Dedifferentiated amniotic fluid mesenchymal stem cell (primary cell): Measurements from ENCODE around the gene LIN54.
A peak's percentile ranks its signal among the peaks of the same experiment; 100 is the strongest.
"Not testable (repeated sequence)": the region's sequence is repeated elsewhere in the genome, so short reads cannot be mapped to it uniquely, and the experiment has no call there.

Experiments
- DNase-seq: peaks from one replicate; pipeline ENCODE4 v3.0.0-alpha.2; 2016; ENCODE audit errors: extremely low spot score

The LIN54 gene

DNA sequence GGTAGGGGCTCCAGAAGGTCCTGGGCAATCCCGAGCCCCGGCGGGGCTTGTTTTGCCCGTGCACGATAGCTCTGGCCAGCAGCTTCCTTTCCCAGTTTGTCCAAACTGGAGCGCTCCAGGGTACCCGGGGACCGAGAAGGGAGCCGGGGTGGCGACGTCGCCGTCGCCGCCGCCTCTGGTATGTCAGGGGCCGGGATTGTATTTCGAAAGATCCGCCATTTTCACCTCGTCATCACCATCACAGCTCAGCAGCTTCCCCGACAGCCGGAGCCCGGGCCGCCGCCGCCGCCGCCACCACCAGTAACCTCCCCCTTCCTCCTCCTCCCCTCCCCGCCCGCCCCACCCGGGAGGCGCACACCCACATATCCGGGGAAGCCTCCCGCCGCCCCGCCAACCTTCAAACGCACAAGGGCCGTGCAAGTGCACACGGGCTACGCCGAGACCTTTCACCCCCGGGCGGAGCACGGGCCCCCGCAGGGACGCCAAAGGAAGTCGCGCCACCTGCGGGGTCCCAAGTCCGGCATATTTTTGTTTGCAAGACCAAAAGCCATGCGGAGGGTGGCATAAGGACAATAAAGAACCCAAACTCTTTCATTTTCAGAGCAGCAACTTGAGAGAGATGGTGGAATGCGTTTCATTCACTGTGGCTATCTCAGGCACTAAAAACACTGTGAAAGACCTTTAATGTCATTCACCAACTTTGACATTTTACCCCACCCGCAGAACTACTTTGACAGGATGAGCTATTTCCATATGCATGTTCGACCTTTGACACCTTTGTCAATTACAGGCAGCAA lies at the start of gene LIN54:
TSS of gene LIN54 (minus strand) at position 302 of the 797 bp plus-strand sequence. CDS start 25,979 bp downstream, outside the sequence.
- peak; percentile 62 for DNase-seq

DNA sequence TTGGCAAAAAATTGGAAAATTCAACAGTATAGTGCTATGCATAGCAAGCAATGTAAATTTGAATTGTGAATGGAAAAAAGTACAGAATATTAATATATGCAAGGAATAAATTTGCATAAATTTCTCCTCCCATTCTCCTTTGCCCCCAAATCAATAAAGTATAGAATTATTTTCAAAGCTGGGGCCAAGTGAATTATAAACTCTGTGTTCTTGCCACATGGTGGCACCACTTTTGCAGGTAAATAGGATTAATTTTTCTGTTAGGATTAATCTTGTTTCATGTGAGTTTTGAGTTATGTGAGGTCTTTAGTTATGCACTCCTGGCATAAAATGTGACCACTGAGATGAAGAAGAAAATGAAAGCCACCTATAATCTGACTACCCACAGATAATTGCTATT lies 44.3 kb upstream of the LIN54 start:
- DNase-seq: no peak

DNA sequence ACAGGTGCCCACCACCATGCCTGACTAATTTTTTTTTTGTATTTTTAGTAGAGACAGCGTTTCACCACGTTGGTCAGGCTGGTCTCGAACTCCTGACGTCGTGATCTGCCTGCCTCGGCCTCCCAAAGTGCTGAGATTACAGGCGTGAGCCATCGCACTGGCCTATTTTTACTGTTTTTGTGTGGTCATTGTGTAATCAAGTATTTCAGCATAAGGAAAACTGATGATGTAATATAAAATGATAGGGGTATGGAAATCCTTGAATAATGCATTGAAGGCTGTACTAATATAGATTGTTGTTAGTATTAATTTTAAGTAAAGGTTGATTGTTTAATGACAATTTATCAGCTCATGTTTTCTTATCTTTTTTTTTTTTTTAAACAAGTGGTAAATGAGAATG lies 38.2 kb upstream of the LIN54 start:
- DNase-seq: not testable (repeated sequence)

DNA sequence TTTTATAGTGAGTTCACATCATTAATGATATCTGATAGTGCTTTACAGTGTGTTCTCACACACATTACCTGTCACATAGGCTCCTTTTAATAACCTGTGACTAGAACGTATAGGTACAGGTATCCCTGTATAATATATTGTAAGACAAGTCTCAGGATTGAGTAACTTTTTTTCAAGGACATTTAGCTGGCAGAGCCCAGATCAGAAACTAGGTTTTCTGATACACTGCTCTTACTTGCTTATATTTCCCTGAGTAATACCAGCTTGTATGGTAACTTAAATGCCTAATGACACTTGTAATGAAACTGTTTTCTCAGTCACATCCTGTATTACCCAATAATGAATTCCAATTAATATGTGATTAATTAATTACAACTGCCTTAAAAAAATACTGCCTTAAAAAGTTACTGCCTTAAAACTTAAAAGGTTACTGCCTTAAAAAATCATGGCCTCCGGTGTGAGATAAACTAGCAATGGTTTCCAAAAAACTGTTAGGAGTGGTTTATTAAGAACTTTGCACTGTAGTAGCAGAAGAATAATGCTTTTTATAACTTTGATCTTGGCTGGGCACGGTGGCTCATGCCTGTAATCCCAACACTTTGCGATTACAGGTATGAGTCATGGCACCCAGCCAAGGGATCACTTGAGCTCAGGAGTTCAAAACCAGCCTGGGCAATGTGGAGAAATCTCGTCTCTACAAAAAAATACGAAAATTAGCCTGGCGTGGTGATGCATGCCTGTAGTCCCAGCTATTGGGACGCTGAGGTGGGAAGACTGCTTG lies 36.3 kb upstream of the LIN54 start:
- DNase-seq: no peak

DNA sequence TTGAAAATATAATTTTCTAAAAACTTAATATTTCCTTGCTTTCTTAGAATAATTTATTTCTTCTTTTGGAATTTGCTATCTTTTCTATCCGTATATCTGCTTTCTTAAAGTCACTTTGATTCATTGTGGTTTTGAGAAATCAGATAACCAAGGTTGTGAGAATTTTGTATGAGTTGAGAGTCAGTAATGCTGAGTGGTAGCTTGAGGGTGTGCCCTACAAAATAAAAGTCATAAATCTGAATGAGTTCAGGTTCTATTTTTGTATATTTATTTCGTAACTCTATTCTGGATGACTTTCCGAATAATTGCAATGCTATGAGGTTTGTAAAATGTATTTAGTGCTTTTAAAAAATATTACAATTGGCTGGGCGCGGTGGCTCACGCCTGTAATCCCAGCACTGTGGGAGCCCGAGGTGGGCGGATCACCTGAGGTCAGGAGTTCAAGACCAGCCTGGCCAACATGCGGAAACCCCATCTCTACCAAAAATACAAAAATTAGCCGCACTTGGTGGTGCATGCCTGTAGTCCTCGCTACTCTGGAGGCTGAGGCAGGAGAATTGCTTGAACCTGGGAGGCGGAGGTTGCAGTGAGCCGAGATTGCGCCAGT lies 33.3 kb upstream of the LIN54 start:
- peak; percentile 52 for DNase-seq

DNA sequence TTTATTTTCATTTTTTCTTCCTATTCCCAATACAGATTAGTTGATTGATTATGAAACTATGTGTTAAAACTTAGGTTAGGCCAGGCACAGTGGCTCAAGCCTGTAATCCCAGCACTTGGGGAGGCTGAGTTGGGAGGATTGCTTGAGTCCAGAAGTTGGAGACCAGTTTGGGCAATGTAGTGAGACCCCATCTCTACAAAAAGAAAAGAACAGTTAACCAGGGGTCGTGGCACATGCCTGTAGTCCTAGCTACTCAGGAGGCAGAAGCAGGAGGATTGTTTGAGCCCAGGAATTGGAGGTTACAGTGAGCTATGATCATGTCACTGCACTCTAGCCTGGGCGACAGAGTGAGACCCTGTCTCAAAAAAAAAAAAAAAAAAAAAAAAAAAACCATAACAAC lies 32.5 kb upstream of the LIN54 start:
- DNase-seq: not testable (repeated sequence)

DNA sequence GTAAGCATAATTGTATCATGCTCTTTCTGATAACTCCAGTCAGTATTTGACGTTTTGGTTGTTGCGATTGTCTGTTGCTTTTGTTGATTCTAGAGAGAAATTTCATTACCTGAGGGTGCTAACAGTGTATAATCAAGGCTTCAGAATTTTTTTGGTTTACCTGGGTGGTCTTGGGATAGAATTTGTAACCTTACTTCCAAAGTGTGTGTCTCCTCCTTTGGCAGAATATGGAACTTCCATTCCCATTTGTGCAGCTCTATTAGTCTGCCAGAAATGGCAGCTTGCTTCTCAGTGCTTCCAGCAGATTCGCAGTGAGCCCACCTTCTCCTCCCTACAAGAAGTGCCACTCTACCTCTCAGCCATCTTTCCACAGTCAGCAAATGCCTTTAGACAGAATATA lies 29.6 kb upstream of the LIN54 start:
- no peak for DNase-seq

DNA sequence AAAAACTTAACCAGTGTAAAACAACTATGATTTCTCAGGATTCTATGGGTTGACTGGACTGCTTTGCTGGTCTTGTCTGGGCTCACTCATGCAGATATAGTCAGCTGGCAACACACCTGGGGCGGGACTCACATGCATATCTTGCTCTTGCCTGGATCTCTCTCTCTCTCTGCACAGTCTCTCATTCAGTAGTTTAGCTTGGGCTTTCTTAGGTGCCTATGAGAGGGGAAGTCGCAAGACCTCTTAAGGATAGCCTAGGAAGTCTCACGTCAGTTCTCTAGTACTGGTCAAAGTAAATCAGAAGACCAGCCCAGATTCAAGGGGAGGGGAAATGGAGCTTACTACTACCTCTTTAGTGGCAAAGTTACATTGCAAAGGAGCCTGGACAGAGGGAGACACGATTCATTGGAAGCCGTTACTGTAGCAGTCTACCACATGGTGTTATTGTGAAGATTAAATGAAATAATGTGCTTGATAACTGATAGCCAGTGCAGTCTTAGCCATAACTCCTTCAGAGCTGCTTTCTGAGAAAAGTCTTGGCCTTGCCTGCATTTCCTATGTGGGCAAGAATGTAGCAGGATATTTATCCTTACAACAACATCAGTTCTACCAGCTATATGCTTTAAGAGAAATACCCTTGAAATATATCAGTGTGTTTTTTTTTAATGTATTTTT lies 26.5 kb upstream of the LIN54 start:
- DNase-seq: no peak

DNA sequence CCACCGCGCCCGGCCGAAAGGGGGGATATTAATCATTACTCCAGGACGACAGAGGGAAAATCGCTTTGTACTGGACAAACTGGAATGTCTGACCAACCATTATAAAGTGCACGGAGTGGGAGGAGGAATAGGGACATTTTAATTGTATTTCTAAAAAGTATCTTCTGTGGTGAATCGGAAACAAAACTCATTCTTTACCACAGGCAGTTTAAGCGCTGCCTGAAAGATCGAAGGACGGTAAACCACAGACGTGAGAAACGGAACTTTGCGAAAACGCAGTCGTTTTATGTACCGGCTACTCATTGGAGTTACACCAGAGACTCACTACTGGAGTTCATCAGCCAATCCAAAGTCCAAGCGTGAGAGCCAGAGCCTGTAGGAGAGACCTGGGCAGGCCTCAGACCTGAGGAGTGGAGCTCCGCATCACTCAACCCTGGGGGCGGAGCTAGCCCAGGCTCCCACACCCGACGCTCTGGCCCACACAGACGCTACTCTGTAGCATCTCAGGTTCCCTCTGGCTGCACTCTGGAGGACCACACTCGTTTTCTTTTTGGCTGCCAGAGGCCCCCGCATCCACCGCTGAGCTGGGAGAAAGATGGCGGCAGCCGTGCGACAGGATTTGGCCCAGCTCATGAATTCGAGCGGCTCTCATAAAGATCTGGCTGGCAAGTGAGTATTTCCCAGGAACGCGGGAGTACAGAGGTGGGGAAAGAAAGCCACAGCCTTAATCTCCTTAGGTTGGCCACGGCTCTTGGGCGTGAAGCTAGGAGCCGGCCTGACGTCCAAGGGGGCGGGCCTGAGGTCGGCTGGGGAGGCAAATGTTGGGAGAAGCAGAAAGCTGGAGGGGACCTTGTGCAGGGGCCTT lies 24.2 kb upstream of the LIN54 start, which contains the start of gene COPS4:
TSS of gene COPS4 (plus strand) at position 554 of the 865 bp plus-strand sequence. CDS start at position 596, 42 bp downstream.
- peak; percentile 100 for DNase-seq

DNA sequence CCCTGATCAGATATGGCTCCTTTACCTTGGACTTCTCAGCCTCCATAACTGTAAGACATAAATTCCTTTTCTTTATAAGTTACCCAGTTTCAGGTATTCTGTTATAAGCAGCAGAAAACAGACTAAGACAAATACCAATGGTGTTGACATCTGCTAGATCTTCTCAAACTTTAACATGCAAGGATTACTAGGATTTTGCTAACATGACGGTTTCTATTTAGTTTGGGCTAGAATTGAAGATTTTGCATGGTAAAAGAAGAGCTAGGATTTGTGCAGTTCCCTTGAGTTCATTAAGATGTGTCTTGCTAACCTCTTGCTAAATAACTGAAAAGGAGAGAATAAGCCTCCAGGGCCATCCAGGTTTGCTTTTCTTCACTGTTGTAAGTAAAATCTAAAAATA lies 19.1 kb upstream of the LIN54 start:
- DNase-seq: no peak

DNA sequence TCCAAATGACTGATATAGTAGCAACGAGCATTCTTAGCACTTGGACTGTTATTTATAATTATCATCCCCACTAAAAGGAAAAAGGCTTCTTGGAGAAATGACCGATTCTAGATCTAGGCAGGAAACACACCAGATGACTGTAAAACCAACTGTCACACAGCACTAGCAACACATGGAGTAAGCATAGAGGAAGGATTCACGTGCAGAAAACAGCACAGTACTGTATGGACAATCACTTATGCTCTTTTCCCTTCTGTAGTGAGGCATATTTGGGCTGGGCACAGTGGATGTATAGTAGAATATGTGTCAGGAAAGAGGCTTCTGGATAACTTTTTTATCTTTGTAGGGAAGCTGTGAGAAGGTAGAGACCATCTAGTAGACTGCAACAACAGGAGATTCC lies 18.4 kb upstream of the LIN54 start:
- DNase-seq: no peak

DNA sequence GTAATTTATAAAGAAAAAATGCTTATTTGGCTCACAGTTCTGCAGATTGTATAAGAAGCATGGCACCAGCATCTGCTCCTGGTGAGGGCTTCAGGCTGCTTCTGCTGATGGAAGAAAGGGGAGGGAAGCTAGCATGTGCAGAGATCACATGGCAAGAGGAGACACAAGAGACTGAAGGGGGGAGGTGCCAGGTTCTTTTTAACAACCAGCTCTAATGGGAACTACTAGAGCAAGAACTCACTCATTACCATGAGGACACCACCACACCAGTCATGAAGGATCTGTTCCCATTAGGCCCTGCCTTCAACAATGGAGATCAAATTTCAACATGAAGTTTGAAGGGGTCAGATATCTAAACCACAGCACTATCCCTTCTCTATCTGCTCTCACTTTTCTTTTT lies 14.9 kb upstream of the LIN54 start:
- no peak for DNase-seq

DNA sequence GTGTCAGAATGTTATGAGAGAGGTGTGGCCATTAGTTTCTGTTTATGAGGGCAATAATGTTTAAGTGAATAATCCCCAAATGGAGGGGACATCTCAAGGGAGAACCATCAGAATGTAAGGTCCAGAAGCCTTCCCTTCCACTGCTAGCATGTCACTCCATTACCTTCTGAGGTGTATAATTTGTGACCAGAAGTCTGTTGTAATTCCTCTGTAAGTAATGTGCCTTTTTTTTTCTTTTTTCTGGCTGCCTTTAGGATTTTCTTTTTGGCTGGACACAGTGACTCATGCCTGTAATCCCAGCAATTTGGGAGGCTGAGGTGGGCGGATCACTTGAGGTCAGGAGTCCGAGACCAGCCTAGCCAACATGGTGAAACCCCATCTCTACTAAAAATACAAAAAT lies 13.6 kb upstream of the LIN54 start:
- DNase-seq: no peak

DNA sequence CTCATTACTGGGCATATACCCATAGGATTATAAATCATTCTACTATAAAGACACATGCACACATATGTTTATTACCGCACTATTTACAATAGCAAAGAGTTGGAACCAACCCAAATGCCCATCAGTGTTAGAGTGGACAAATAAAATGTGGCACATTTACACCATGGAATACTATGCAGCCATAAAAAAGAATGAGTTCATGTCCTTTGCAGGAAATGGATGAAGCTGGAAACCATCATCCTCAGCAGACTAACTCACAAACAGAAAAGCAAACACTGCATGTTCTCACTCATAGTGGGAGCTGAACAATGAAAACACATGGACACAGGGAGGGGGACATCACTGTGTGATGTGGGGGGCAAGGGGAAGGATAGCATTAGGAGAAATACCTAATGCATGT lies 13.0 kb upstream of the LIN54 start:
- not testable (repeated sequence) for DNase-seq

DNA sequence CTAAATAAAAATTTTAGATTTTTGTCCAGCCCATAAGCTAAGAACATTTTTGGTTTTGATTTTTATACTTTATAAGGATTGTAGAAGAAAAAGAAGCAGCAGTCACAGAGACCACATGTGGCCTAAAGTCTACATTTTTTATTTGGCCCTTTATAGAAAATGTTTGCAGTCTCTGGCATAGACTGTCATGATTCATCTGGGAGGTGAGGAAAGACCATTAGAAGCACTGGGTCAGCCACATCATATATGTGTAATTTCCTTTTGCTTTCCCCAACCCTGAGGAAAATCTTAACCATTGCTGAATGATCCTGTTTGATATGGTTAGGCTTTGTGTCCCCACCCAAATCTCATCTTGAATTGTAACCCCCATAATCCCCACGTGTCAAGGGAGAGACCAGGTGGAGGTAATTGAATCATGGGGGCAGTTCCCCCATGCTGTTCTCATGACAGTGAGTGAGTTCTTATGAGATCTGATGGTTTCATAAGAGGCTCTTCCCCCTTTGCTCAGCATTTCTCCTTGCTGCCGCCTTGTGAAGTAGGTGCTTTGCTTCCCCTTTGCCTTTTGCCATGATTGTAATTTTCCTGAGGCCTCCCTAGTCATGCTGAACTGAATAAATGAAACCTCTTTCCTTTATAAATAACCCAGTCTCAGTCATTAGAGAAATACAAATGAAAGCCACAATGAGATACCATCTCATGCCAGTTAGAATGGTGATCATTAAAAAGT lies 12.3 kb upstream of the LIN54 start:
- DNase-seq: no peak

DNA sequence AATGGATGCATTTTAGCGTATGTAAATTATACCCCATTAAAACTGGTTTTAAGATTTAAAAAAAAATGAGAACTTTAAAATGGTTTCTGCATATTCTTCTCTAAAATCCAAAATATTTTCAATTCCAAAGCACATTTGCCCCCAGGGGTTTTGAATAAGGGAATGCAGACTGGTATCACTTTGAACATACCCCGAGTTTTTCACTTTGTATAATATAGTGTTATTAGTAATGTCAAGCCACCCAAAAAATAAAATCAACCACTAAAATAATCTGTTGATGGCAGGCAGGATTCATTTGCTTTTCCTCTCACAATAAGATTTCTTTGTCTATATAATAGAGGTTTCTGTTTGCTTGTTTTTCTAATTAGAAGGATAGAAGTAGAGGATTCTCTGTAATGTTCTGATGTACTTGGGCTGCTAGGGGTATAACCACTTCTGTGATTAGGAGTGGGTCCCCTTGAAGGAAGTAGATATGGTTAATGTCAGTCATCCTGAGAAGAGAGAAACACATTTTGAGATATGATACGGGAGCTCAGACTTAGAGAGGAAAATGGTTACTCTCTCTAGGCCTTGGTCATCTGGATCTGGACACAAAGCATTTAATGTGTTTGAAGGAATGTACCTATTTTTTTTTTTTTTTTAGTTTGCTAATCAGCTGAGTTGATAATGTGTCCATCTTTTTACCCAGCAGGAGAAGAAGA lies 9.3 kb upstream of the LIN54 start:
- DNase-seq: no peak

DNA sequence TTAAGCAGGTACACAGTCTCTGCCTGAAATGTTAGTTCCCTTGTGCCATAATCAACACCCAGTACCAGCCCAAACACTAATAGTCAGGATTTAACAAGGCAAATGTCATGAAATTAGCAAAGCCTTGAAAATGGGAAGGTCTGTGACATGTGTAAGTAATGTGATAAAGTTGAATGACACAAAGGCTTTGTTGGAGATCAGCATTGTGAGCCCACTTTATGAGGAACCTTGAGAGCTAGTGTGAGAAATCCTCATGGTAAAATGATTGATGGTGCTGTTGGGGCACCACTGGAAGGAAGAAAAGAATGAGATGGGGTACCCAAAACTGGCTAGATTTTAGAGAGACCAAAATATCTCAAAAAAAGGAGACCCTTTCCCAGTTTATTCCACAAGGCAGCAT lies 3.3 kb upstream of the LIN54 start:
- no peak for DNase-seq

DNA sequence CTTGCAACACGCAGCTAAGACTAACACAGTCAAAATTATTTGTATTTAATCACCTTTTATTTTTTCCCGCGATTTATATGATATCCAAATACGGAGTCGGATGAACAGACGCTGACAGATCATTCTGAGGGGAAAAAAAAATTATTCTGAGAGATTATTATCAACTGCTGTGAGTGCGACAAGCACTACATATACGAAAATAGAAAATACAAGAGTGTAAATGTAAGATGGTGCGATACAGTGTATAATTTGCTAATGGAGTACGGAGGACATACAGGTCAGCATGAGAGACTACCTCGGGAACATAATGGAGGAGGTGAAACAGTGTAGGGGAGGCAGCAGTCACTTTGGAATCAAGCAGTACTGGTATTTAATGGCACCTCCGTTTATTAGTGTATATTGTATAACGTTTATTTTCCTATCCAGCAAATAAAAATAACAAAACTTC lies 2.8 kb upstream of the LIN54 start:
- DNase-seq: no peak

DNA sequence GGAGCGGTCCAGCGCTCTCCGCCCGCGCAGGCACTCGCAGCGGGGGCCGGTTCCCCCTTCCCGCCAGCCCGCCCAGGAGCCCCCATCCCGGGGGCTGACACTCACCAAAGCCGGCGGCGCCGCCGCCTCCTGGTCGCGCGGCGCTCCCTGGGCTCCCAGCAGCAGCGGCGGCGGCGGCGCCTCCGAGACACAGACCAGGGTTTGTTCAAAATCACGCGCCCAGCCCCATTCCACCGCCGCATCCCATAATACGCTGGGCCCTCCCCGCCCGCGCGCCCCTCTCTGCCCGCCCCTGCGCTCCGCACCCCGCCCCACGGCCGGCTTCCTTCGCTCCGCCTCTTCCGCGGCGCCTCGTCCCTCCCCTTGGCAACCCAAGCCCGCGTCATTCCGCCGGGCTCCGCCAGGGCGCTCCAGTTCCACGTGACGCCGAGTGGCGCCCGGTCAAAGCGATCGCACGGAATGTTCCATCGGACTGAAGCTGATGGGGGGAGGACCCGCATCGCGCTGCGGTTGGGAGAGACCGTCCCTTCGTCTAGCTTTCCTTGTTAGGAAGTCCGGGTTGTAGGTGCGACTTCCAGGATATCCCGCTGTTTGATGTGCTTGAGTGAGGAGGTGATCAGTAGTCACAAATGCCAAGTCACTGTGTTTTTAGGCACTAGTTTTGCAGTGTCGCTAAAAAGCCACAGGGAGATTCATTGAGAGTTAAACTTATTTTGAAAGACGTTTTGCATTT lies 2.2 kb upstream of the LIN54 start:
- peak; percentile 97 for DNase-seq
